Vagina (tissue), 2 donors: ENCODE results near the gene TRDN. TPM values are rescaled to one million over a fixed set of nuclear protein-coding genes. Genes with fewer than 3 reads are reported as not detected.

Experiments
- DNase-seq, 2 donors: peaks; one replicate each; pipeline ENCODE4 v3.0.0-alpha.2; 2017; ENCODE audit errors: extremely low spot score in 2 of 2
- H3K27ac ChIP-seq: fragments of 200-600 bp; sonication (generic); one replicate; pipeline ENCODE4 v1.5.1; 2019
- H3K27me3 ChIP-seq: fragments of 200-600 bp; sonication (generic); one replicate; pipeline ENCODE4 v1.5.1; 2019
- H3K36me3 ChIP-seq, 2 donors: fragments of 200-600 bp; sonication (generic); one replicate each; pipeline ENCODE4 v1.5.1; 2017 to 2019
- H3K4me1 ChIP-seq: fragments of 200-600 bp; sonication (generic); one replicate; pipeline ENCODE4 v1.5.1; 2019
- H3K4me3 ChIP-seq, 2 donors: fragments of 200-600 bp; sonication (generic); 1 replicate in 1 of 2; 2 replicates in 1 of 2; pipeline ENCODE4 v1.5.1; 2016 to 2019
- H3K9me3 ChIP-seq: fragments of 200-600 bp; sonication (generic); one replicate; pipeline ENCODE4 v1.5.1; 2019
- POLR2A ChIP-seq, 2 donors: fragments of 450-650 bp; IDR thresholded peaks; one replicate each; pipeline ENCODE4 v1.6.1; 2017; ENCODE audit warnings: antibody characterized with exemption in 2 of 2, mild to moderate bottlenecking in 2 of 2, moderate library complexity in 2 of 2
- POLR2AphosphoS5 ChIP-seq, 2 donors: sonication (generic); formaldehyde crosslinking; IDR thresholded peaks; one replicate each; pipeline ENCODE4 v1.9.0; 2017; ENCODE audit warnings: antibody characterized with exemption in 2 of 2, mild to moderate bottlenecking in 2 of 2, low read depth in 1 of 2; ENCODE audit not compliant: insufficient read depth in 1 of 2
- intact Hi-C: fragments of 100-400 bp; cut with DNase I; formaldehyde crosslinking; loops from one replicate; pipeline ENCODE4 v1.15.1; 2023
- total RNA-seq: library from RNA; depleted of rRNA; stranded (reverse); fragments of >200 nt; gene quantifications from one replicate; pipeline ENCODE4 v1.2.3, GENCODE V29; 2016
- TF ChIP-seq, protein P1 (sequence below), 3 experiments: fragments of 450-650 bp in 2 of 3; fragments of 200-600 bp in 1 of 3; sonication (generic) in 1 of 3; IDR thresholded peaks; one replicate each; pipeline ENCODE4 v1.5.1; 2017 to 2019; ENCODE audit warnings: antibody characterized with exemption in 3 of 3, mild to moderate bottlenecking in 2 of 3, moderate library complexity in 2 of 3

Gene TRDN
- total RNA-seq, 1 donor from 2014 or later = not detected

- TF ChIP-seq POLR2A (IDR thresholded peaks at IDR 0.05) = no peak
- no peak for TF ChIP-seq POLR2AphosphoS5 (IDR thresholded peaks at IDR 0.05; ENCODE audit: insufficient read depth in 1 of 2, low read depth in 1 of 2)
- TF ChIP-seq, protein P1, sequence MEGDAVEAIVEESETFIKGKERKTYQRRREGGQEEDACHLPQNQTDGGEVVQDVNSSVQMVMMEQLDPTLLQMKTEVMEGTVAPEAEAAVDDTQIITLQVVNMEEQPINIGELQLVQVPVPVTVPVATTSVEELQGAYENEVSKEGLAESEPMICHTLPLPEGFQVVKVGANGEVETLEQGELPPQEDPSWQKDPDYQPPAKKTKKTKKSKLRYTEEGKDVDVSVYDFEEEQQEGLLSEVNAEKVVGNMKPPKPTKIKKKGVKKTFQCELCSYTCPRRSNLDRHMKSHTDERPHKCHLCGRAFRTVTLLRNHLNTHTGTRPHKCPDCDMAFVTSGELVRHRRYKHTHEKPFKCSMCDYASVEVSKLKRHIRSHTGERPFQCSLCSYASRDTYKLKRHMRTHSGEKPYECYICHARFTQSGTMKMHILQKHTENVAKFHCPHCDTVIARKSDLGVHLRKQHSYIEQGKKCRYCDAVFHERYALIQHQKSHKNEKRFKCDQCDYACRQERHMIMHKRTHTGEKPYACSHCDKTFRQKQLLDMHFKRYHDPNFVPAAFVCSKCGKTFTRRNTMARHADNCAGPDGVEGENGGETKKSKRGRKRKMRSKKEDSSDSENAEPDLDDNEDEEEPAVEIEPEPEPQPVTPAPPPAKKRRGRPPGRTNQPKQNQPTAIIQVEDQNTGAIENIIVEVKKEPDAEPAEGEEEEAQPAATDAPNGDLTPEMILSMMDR (IDR thresholded peaks at IDR 0.05) = no peak
- Histone ChIP-seq H3K27ac (no peak overlapping the region), H3K4me1 (no peaks in the 10 kb centered on the region), H3K27me3 (no peaks in the 10 kb centered on the region), H3K9me3 (no peaks in the 10 kb centered on the region), H3K36me3 (no peaks in the 10 kb centered on the region), H3K4me3 (no peak overlapping the region)
- no peak for DNase-seq
- intact Hi-C loops = no loop called here
Observed at GRCh38 chr6:123427008-123427407, 209.7 kb downstream of the TRDN start.

DNA sequence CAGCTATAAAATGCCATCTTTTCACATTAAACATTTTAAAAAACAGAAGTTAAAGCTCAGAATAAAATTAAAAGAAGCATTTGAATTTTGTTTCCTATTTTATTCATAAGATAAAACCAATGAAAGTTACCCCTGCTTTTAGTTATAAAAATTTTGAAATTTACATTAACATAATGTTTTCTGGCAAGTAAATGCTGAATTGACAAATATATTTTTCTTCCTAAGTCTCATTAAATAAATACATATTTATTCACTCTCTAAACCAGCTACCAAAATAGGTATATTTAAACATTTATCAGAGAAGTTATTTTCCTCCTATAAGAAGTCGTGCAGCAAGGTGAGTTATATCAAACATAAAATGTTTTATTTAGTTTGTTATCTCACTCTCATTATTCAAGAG is 213.6 kb downstream of the TRDN start:
- TF ChIP-seq POLR2AphosphoS5 (IDR thresholded peaks at IDR 0.05; ENCODE audit: insufficient read depth in 1 of 2, low read depth in 1 of 2) (no peak), POLR2A (IDR thresholded peaks at IDR 0.05) (no peak)
- TF ChIP-seq, protein P1 (IDR thresholded peaks at IDR 0.05) = no peak
- no peaks in the 10 kb centered on the region for H3K4me1 ChIP-seq
- H3K4me3 ChIP-seq = no peak overlapping the region
- no peak overlapping the region for H3K27ac ChIP-seq
- DNase-seq = no peak
- H3K36me3 ChIP-seq = no peaks in the 10 kb centered on the region
- intact Hi-C loops = no loop called here
- H3K9me3 ChIP-seq = no peaks in the 10 kb centered on the region
- no peaks in the 10 kb centered on the region for H3K27me3 ChIP-seq

DNA sequence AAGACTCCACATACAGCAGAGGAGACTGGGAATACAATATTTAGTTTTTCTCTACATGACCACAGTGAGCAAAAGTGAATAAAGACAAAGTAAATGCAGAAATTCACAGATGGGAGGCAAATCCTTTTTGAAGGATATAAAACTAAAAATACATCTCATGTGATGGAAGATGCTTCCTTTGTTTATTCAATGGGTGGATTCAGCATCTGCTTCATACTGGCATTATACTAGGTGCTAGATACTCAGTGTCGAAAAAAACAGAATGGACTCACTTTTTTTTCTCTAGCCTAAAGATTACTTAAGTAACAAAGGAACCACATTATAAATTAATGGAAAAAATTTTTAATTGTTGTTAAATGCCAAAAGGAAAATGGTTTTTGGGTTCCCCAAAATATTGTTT is 216.2 kb downstream of the TRDN start:
- DNase-seq = no peak
- TF ChIP-seq, protein P1 (IDR thresholded peaks at IDR 0.05) = no peak
- TF ChIP-seq POLR2AphosphoS5 (IDR thresholded peaks at IDR 0.05; ENCODE audit: insufficient read depth in 1 of 2, low read depth in 1 of 2) = no peak
- no peak for TF ChIP-seq POLR2A (IDR thresholded peaks at IDR 0.05)
- intact Hi-C loops = no loop called here
- no peak overlapping the region for H3K27ac ChIP-seq
- H3K9me3 ChIP-seq = no peaks in the 10 kb centered on the region
- no peaks in the 10 kb centered on the region for H3K4me1 ChIP-seq
- H3K36me3 ChIP-seq = no peaks in the 10 kb centered on the region
- no peak overlapping the region for H3K4me3 ChIP-seq
- no peaks in the 10 kb centered on the region for H3K27me3 ChIP-seq

- DNase-seq = no peak
- intact Hi-C loops = loop anchor here (10.0 kb wide), 1 partner anchor 297 kb away; no protein-coding TSS in a partner anchor
- Histone ChIP-seq H3K27ac (no peak overlapping the region), H3K4me3 (no peak overlapping the region), H3K36me3 (no peaks in the 10 kb centered on the region), H3K27me3 (no peaks in the 10 kb centered on the region), H3K9me3 (no peaks in the 10 kb centered on the region), H3K4me1 (no peaks in the 10 kb centered on the region)
- no peak for TF ChIP-seq POLR2AphosphoS5 (IDR thresholded peaks at IDR 0.05; ENCODE audit: insufficient read depth in 1 of 2, low read depth in 1 of 2)
- no peak for TF ChIP-seq POLR2A (IDR thresholded peaks at IDR 0.05)
- TF ChIP-seq, protein P1 (IDR thresholded peaks at IDR 0.05) = no peak
Observed at GRCh38 chr6:123418071-123418470, 218.7 kb downstream of the TRDN start.

GRCh38 chr6:123417535-123417934 is 219.2 kb downstream of the TRDN start:
- Histone ChIP-seq H3K4me3 (no peak overlapping the region), H3K9me3 (no peaks in the 10 kb centered on the region), H3K36me3 (no peaks in the 10 kb centered on the region), H3K4me1 (no peaks in the 10 kb centered on the region), H3K27me3 (no peaks in the 10 kb centered on the region), H3K27ac (no peak overlapping the region)
- intact Hi-C loops = loop anchor here (10.0 kb wide), 1 partner anchor 297 kb away; no protein-coding TSS in a partner anchor
- no peak for DNase-seq
- TF ChIP-seq POLR2A (IDR thresholded peaks at IDR 0.05) = no peak
- TF ChIP-seq, protein P1 (IDR thresholded peaks at IDR 0.05) = no peak
- no peak for TF ChIP-seq POLR2AphosphoS5 (IDR thresholded peaks at IDR 0.05; ENCODE audit: insufficient read depth in 1 of 2, low read depth in 1 of 2)
